ENCODE data around the gene LRRTM3.
A peak's percentile ranks its signal among the peaks of the same experiment; 100 is the strongest.

The LRRTM3 gene

DNA sequence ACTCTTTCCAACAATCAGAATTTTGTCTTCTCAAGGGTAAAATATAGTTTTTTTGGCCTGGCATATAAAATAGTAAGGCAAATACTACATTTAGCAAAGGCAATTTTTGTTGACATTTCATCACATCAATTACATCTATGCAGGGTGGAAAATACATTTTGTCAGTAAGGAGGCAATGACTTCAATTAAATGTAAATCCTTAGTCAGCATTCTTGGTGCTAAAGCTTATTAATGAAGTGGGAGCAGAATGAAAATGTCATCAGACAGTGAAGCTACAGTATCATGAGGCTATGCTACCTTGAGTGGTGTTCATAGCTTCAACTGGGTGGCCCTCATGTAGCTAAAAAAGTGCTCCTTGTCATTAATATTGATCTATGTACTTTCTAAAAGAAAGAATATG, 8.9 kb downstream of the LRRTM3 start:
- Mint-ChIP-seq H3K4me1 (no peaks in the 10 kb centered on the region), H3K9me3 (no peaks in the 10 kb centered on the region), H3K27me3 (ENCODE audit: low read depth) (peaks cover 9% of the 10 kb centered on the region), H3K36me3 (ENCODE audit: low read depth) (no peaks in the 10 kb centered on the region), H3K4me3 (no peak overlapping the region), H3K27ac (peak overlapping the region in 2 of 3 experiments; percentile 74 to 75)
- TF ChIP-seq CTCF (IDR thresholded peaks at IDR 0.05; ENCODE audit: unreplicated experiment in 3 of 3), result no peak

DNA sequence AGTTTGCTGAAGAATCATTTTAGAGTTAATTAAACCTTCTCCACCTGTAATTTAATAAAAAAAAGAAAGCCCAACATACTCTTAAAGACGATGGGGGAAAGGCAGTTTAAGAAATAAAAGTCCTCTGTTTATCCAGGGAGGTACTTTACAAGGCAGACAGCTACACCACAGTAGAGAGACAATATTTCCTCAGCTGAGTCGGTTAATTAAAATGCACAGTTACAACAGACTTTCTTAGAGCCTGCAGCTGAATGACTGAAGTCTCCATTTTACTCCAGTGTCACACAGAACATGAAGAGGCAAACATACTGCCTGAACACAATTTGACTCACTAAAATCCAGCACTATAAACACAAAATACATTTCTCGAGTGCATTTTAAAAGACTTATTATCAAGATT, 15.1 kb downstream of the LRRTM3 start:
- peak overlapping the region; percentile 24 to 92 (median 85) for H3K27ac Mint-ChIP-seq
- H3K36me3 Mint-ChIP-seq (ENCODE audit: low read depth), result no peaks in the 10 kb centered on the region
- TF ChIP-seq CTCF (IDR thresholded peaks at IDR 0.05; ENCODE audit: unreplicated experiment in 3 of 3), result no peak
- peaks cover 18% of the 10 kb centered on the region for H3K4me1 Mint-ChIP-seq
- H3K4me3 Mint-ChIP-seq, result no peak overlapping the region
- H3K9me3 Mint-ChIP-seq, result peaks cover 3% of the 10 kb centered on the region
- no peaks in the 10 kb centered on the region for H3K27me3 Mint-ChIP-seq (ENCODE audit: low read depth)

- no peaks in the 10 kb centered on the region for H3K27me3 Mint-ChIP-seq (ENCODE audit: low read depth)
Observed at GRCh38 chr10:66941491-66941890, 15.7 kb downstream of the LRRTM3 start.

DNA sequence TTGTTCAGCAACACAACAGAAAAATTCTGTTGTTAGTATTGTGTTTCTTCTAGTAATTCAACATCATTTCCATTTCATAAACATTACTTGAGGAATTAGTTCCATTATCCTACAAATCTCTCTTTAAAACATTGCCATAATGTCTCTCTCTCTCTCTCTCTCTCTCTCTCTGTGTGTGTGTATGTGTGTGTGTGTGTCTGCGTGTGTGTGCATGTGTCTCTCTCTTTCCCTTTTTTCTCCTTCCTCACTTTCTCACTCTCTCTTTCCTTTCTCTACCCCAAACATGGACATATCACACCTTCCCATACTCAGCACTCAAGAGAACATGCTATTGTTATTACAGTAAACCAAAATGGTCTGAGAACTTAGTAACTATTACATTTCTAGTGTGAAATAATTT, 16.6 kb downstream of the LRRTM3 start:
- H3K4me1 Mint-ChIP-seq, result peaks cover 18% of the 10 kb centered on the region
- TF ChIP-seq CTCF (IDR thresholded peaks at IDR 0.05; ENCODE audit: unreplicated experiment in 3 of 3), result no peak
- H3K27me3 Mint-ChIP-seq (ENCODE audit: low read depth), result no peaks in the 10 kb centered on the region
- H3K27ac Mint-ChIP-seq, result peak overlapping the region in 1 of 3 experiments; percentile 3
- no peaks in the 10 kb centered on the region for H3K36me3 Mint-ChIP-seq (ENCODE audit: low read depth)
- H3K9me3 Mint-ChIP-seq, result peaks cover 3% of the 10 kb centered on the region
- no peak overlapping the region for H3K4me3 Mint-ChIP-seq

More at GRCh38 chr10:66941491-66941890, 15.7 kb downstream of the LRRTM3 start:
- Mint-ChIP-seq H3K9me3 (peaks cover 3% of the 10 kb centered on the region), H3K27ac (peak overlapping the region; percentile 24 to 92 (median 56)), H3K4me1 (peaks cover 18% of the 10 kb centered on the region), H3K4me3 (no peak overlapping the region), H3K36me3 (ENCODE audit: low read depth) (no peaks in the 10 kb centered on the region)
- TF ChIP-seq CTCF (IDR thresholded peaks at IDR 0.05; ENCODE audit: unreplicated experiment in 3 of 3), result no peak

DNA sequence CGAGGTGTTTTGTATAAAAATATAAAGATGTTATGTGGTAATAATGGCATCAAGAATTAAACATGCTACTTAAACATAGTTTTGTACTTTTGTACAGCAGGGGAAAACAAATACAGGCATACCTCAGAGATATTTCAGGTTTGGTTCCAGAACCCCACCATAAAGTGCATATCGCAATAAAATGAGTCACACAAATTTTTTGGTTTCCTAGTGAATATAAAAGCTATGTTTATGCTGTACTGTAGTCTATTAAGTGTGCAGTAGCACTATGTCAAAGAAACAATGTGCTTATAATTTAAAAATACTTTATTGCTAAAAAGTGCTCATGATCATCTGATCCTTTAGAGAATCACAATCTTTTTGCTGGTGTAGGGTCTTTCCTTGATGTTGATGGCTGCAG, 17.8 kb downstream of the LRRTM3 start:
- Mint-ChIP-seq H3K9me3 (peaks cover 3% of the 10 kb centered on the region), H3K4me3 (no peak overlapping the region), H3K27me3 (ENCODE audit: low read depth) (no peaks in the 10 kb centered on the region), H3K27ac (no peak overlapping the region), H3K36me3 (ENCODE audit: low read depth) (no peaks in the 10 kb centered on the region), H3K4me1 (peaks cover 18% of the 10 kb centered on the region)
- TF ChIP-seq CTCF (IDR thresholded peaks at IDR 0.05; ENCODE audit: unreplicated experiment in 3 of 3), result no peak

DNA sequence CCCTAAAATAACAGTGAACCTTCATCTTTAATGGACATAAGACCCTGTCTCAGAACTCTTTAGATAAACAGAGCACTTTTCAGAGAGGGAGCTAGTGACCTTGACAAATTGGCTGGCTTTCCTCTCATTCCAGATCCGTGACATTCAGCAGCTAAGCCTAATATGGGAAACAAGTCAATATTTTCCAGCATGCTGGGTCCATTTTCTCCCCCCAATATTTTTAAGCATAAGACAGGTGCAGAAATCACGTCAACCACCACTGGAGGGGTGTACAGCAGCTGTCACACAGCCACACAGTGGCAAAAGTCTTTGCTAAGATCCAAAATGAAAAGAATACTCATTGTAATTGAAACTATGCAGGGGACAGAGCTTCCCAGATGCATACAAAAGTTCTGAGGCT, 26.1 kb downstream of the LRRTM3 start:
- H3K9me3 Mint-ChIP-seq, result no peaks in the 10 kb centered on the region
- TF ChIP-seq CTCF (IDR thresholded peaks at IDR 0.05; ENCODE audit: unreplicated experiment in 3 of 3), result no peak
- H3K27ac Mint-ChIP-seq, result peak overlapping the region in 1 of 3 experiments; percentile 14
- no peaks in the 10 kb centered on the region for H3K27me3 Mint-ChIP-seq (ENCODE audit: low read depth)
- H3K36me3 Mint-ChIP-seq (ENCODE audit: low read depth), result no peaks in the 10 kb centered on the region
- peaks cover 10% of the 10 kb centered on the region for H3K4me1 Mint-ChIP-seq
- H3K4me3 Mint-ChIP-seq, result no peak overlapping the region
